K562 (cell line): Measurements from ENCODE around the gene UBE2S.

Experiments
- CTCF ChIP-seq, 3 experiments: IDR thresholded peaks in 2 of 3; conservative IDR thresholded peaks in 1 of 3; 2 replicates each; pipeline ENCODE4 v1.5.1; 2011 to 2012; ENCODE audit warnings: low read length in 3 of 3, mild to moderate bottlenecking in 3 of 3, control low read depth in 2 of 3, improper control_type of control experiment in 1 of 3, inconsistent platforms in 1 of 3, low read depth in 1 of 3, mixed read lengths in 1 of 3, moderate library complexity in 1 of 3; ENCODE audit not compliant: insufficient read depth in 2 of 3
- EZH2 ChIP-seq: IDR thresholded peaks from 2 replicates; pipeline ENCODE4 v1.6.1; 2012; ENCODE audit warnings: low read depth, mild to moderate bottlenecking, inconsistent platforms, low read length, borderline replicate concordance
- FOXM1 ChIP-seq, 2 experiments: fragments of 450-650 bp in 1 of 2; sonication (generic) in 1 of 2; formaldehyde crosslinking in 1 of 2; IDR thresholded peaks; 2 replicates each; pipeline versions ENCODE4 v1.6.1 to v1.9.0; 2017 to 2022; ENCODE audit warnings: low read depth in 2 of 2, mild to moderate bottlenecking in 2 of 2, missing genetic modification reagents in 1 of 2, moderate library complexity in 1 of 2
- JUND ChIP-seq, 2 experiments: IDR thresholded peaks; 2 replicates in 1 of 2; 3 replicates in 1 of 2; pipeline ENCODE4 v1.6.1; 2011; ENCODE audit warnings: borderline replicate concordance in 2 of 2, low read depth in 2 of 2, low read length in 2 of 2, improper control_type of control experiment in 1 of 2, missing biosample characterization in 1 of 2, missing genetic modification characterization in 1 of 2, missing genetic modification reagents in 1 of 2
- MCM5 ChIP-seq: fragments of 450-650 bp; IDR thresholded peaks from 2 replicates; pipeline ENCODE4 v1.6.1; 2016; ENCODE audit warnings: low read depth
- MTA3 ChIP-seq: fragments of 450-650 bp; formaldehyde crosslinking; IDR thresholded peaks from 2 replicates; pipeline ENCODE4 v1.6.1; 2017; ENCODE audit warnings: mild to moderate bottlenecking, borderline replicate concordance
- NONO ChIP-seq, 2 experiments: fragments of 200-400 bp in 1 of 2; fragments of 450-650 bp in 1 of 2; formaldehyde crosslinking in 1 of 2; IDR thresholded peaks; 2 replicates each; pipeline ENCODE4 v1.6.1; 2017; ENCODE audit warnings: low read depth in 2 of 2, mild to moderate bottlenecking in 2 of 2, moderate library complexity in 2 of 2, low read length in 1 of 2
- PHB2 ChIP-seq: fragments of 450-650 bp; IDR thresholded peaks from 2 replicates; pipeline ENCODE4 v1.6.1; 2017; ENCODE audit warnings: low read depth
- RAD21 ChIP-seq, 2 experiments: fragments of 250-450 bp in 1 of 2; fragments of 450-650 bp in 1 of 2; sonication (Bioruptor Pico) in 1 of 2; formaldehyde crosslinking in 1 of 2; IDR thresholded peaks in 1 of 2; conservative IDR thresholded peaks in 1 of 2; 2 replicates each; pipeline versions ENCODE4 v1.4.0 to v1.8.0; 2020 to 2022; ENCODE audit warnings: mild to moderate bottlenecking in 2 of 2, moderate library complexity in 1 of 2
- RCOR1 ChIP-seq, 2 experiments: IDR thresholded peaks; 2 replicates each; pipeline ENCODE4 v1.6.1; 2012; ENCODE audit warnings: low read depth in 2 of 2, low read length in 2 of 2, borderline replicate concordance in 1 of 2, improper control_type of control experiment in 1 of 2
- SNRNP70 ChIP-seq: fragments of 200-400 bp; formaldehyde crosslinking; optimal IDR thresholded peaks from 2 replicates; pipeline ENCODE3; 2017; ENCODE audit warnings: low read depth, low read length
- TBP ChIP-seq: optimal IDR thresholded peaks from 2 replicates; pipeline ENCODE3; 2011; ENCODE audit warnings: low read depth, low read length, improper control_type of control experiment
- ZBTB17 ChIP-seq: fragments of 450-650 bp; formaldehyde crosslinking; IDR thresholded peaks from 2 replicates; pipeline ENCODE4 v1.4.0; 2020; ENCODE audit warnings: mild to moderate bottlenecking
- ZNF274 ChIP-seq: IDR thresholded peaks from 2 replicates; pipeline ENCODE4 v1.6.1; 2011; ENCODE audit warnings: low read depth, mild to moderate bottlenecking, low read length, moderate library complexity, borderline replicate concordance

GRCh38 chr19:55418185-55418584 lies 10.6 kb upstream of the UBE2S start:
- TF ChIP-seq JUND (IDR thresholded peaks at IDR 0.05; ENCODE audit: borderline replicate concordance, low read depth, low read length) (0 out of 2 replicates have a peak, but pooled peaks have one; percentile 13), JUND (tag; IDR thresholded peaks at IDR 0.05; ENCODE audit: borderline replicate concordance, low read depth, low read length) (no peak; the same call in 2 of the 3 replicates), EZH2 (no peak), MCM5 (no peak), MTA3 (0 out of 2 replicates have a peak, but pooled peaks have one; percentile 35), FOXM1 (IDR thresholded peaks at IDR 0.05; ENCODE audit: low read depth) (no peak), FOXM1 (CRISPR knock-in tag; IDR thresholded peaks at IDR 0.05; ENCODE audit: low read depth) (no peak), CTCF (IDR thresholded peaks at IDR 0.05 in 2 of 3, conservative IDR thresholded peaks at IDR 0.05 in 1 of 3; ENCODE audit: insufficient read depth in 2 of 3, low read depth in 1 of 3, low read length in 3 of 3) (peak; percentile 76 to 92 (median 82)), TBP (no peak), SNRNP70 (no peak), ZBTB17 (CRISPR knock-in tag) (no peak), PHB2 (no peak), RAD21 (CRISPR knock-in tag; conservative IDR thresholded peaks at IDR 0.05 in 1 of 2, IDR thresholded peaks at IDR 0.05 in 1 of 2) (peak; percentile 81 to 91), RCOR1 (IDR thresholded peaks at IDR 0.05; ENCODE audit: borderline replicate concordance in 1 of 2, low read depth in 2 of 2, low read length in 2 of 2) (peak in 1 of 2 experiments; percentile 22; a peak in 1 of 4 replicates), ZNF274 (no peak), NONO (IDR thresholded peaks at IDR 0.05; ENCODE audit: low read depth in 2 of 2, low read length in 1 of 2) (no peak)
